ENCODE measurements around the gene NLK. TPM values are rescaled to one million over a fixed set of nuclear protein-coding genes. Genes with fewer than 3 reads are reported as not detected.
"Not testable (repeated sequence)": the region's sequence is repeated elsewhere in the genome, so short reads cannot be mapped to it uniquely, and the experiment has no call there.

The NLK gene
- total and polyA plus RNA-seq, 5 donors from 2014 or later: 1.7 to 16.0 (median 1.9) TPM

DNA sequence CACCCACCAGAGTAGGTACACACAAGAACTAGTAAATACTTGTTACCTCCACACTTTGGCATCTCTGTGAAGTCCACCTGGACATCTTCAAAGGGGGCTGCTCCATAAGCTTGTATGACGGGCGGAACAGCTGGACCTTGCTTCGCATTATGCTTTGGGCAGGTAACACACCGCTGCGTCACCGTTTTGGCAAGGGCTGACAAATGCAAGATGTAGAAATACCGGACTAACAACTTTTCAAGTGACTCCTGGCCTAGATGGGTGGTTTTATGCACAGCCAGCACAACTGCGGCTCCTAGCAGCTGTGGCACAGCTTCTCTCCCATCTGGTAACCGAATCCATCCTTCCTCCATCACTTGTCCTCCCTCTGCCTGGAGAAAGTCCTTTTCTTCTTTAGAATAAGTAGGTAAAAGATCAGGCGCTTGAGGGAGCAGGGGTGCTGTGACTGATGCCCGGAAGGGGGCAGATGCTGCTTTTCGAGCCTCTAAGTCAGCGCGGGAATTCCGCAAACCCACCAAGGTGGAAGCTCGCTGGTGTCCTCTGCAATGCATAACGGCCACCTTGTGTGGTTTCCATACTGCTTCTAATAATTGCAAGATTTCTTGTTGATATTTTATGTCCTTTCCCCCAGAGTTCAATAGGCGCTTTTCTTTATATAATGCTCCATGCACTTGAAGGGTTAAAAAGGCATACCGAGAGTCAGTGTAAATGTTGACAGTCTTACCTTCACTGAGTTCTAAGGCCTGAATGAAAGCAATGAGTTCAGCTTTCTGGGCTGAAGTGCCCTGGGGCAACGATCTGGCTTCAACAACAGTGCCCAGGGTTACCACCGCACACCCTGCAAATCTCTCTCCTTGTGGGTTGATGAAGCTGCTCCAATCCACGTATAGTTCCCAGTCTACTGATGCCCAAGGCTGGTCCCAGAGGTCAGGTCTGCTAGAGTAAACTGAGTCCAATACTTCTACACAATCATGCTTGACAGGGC lies 191.7 kb downstream of the NLK start:
- not testable (repeated sequence) for H3K4me3 Mint-ChIP-seq; H3K27ac ChIP-seq (ENCODE audit: insufficient read depth, low read length, poor library complexity, severe bottlenecking); H3K9me3 Mint-ChIP-seq; DNase-seq; ATAC-seq (ENCODE audit: low read depth in 2 of 2); H3K4me1 ChIP-seq (ENCODE audit: control insufficient read depth, insufficient read depth, low read length, poor library complexity, severe bottlenecking); H3K36me3 ChIP-seq (ENCODE audit: control insufficient read depth, insufficient read depth, low read length); H3K27me3 ChIP-seq (ENCODE audit: control insufficient read depth, insufficient read depth, low read length); H3K27ac Mint-ChIP-seq; H3K36me3 Mint-ChIP-seq; H3K9me3 ChIP-seq (ENCODE audit: control insufficient read depth in 2 of 2, low read length in 2 of 2); H3K4me3 ChIP-seq (ENCODE audit: low read depth, low read length)
- H3K4me1 Mint-ChIP-seq: peaks cover 0 to 12% (median 4%) of the 10 kb centered on the region in 4 donors
- H3K27me3 Mint-ChIP-seq: peaks cover 48% of the 10 kb centered on the region

DNA sequence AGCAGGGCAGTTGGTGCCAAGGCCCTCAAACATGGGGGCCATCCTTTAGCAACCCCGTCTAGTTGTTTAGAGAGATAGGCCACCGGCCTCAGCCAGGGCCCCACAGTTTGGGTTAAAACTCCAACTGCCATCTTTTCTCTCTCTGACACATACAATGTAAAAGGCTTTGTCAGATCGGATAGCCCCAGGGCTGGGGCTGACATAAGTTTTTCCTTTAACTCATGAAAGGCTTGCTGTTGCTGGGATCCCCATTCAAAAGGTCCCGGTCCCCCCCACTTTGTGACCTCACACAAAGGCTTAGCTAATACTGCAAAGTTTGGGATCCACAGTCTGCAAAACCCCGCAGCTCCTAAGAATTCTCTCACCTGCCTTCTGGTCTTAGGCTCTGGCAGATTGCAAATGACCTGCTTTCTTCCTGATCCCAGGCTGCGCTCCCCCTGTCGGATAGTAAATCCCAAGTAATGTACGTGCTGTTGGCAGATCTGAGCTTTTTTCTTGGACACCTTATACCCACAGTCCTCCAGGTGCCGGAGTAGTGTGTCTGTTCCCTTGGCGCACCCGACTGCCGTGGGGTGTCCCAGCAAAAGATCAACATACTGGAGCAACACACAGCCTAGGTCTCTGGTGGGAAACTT lies 192.7 kb downstream of the NLK start:
- H3K4me3 Mint-ChIP-seq; H3K36me3 ChIP-seq (ENCODE audit: control insufficient read depth, insufficient read depth, low read length); H3K9me3 ChIP-seq (ENCODE audit: control insufficient read depth in 2 of 2, low read length in 2 of 2); H3K4me1 Mint-ChIP-seq; H3K27me3 ChIP-seq (ENCODE audit: control insufficient read depth, insufficient read depth, low read length); DNase-seq; H3K27ac Mint-ChIP-seq; H3K27ac ChIP-seq (ENCODE audit: insufficient read depth, low read length, poor library complexity, severe bottlenecking); ATAC-seq (ENCODE audit: low read depth in 2 of 2); H3K36me3 Mint-ChIP-seq; H3K4me1 ChIP-seq (ENCODE audit: control insufficient read depth, insufficient read depth, low read length, poor library complexity, severe bottlenecking); H3K4me3 ChIP-seq (ENCODE audit: low read depth, low read length); H3K9me3 Mint-ChIP-seq: not testable (repeated sequence)
- peaks cover 44% of the 10 kb centered on the region for H3K27me3 Mint-ChIP-seq

DNA sequence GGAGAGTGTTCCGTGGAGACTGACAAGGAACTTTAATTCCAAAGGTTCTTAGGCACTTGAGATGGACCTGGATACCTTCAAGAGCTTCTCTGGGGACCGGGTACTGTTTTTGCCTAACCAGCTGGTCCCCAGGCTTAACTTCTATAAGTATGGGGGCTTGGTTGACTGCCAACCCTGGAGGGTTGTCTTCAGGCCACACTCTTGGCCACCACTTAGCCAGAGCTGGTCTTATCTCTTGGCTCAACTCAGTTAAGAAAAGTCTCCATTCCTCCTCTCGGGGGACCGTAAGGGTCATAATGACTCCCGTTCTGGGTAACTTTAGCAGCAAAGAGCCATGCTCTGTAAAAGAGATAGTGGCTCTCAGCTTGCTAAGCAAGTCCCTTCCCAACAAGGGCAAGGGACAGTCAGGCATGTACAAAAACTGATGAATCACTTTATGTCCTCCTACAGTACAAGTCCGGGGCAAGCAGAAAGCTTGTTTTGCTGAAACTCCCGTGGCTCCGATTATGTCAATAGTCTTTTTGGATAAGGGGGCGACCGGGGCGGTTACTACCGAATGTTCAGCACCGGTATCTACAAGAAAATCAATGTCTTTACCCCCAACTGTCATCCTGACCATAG lies 193.7 kb downstream of the NLK start:
- not testable (repeated sequence) for H3K36me3 ChIP-seq (ENCODE audit: control insufficient read depth, insufficient read depth, low read length); DNase-seq; H3K36me3 Mint-ChIP-seq; H3K4me1 Mint-ChIP-seq; H3K9me3 ChIP-seq (ENCODE audit: control insufficient read depth in 2 of 2, low read length in 2 of 2); H3K27ac Mint-ChIP-seq; H3K4me3 ChIP-seq (ENCODE audit: low read depth, low read length); H3K4me1 ChIP-seq (ENCODE audit: control insufficient read depth, insufficient read depth, low read length, poor library complexity, severe bottlenecking); H3K9me3 Mint-ChIP-seq; ATAC-seq (ENCODE audit: low read depth in 2 of 2); H3K27me3 ChIP-seq (ENCODE audit: control insufficient read depth, insufficient read depth, low read length); H3K4me3 Mint-ChIP-seq; H3K27ac ChIP-seq (ENCODE audit: insufficient read depth, low read length, poor library complexity, severe bottlenecking)
- peaks cover 35% of the 10 kb centered on the region for H3K27me3 Mint-ChIP-seq

DNA sequence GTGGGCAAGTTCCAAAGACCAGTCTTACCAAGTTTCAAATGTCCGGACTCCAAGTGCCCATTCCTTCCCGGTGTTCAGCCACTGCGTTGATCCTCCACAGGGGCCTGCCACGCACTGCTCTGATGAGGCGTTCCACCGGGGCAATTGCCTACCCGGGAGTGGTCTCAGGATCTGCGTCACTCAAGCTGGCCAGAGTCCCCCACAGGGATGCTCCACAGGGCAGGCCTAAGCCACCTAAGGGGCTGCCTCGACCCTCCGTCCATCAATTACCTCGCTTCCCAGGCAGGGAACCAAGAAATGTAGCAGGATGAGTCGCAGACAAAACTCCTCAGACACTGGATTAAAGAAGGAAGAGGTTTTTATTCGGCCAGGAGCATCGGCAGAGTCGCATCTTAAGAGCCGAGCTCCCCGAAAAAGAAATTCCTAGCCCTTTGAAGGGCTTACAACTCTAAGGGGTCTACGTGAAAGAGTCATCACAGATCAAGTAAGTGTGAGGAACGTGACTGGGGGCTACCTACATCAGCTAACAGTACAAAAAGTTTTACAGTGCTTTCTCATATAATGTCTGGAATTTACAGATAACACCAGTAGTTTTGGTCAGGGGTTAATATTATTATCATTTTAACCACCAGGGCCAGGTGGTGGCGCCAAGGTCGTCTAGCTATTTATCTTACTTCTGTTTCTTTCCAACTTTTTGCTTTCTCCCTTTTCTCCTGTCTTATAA lies 196.2 kb downstream of the NLK start:
- not testable (repeated sequence) for H3K27me3 ChIP-seq (ENCODE audit: control insufficient read depth, insufficient read depth, low read length); H3K36me3 ChIP-seq (ENCODE audit: control insufficient read depth, insufficient read depth, low read length); H3K9me3 Mint-ChIP-seq; H3K36me3 Mint-ChIP-seq; ATAC-seq (ENCODE audit: low read depth in 2 of 2); H3K4me3 Mint-ChIP-seq; H3K27ac ChIP-seq (ENCODE audit: insufficient read depth, low read length, poor library complexity, severe bottlenecking); DNase-seq; H3K9me3 ChIP-seq (ENCODE audit: control insufficient read depth in 2 of 2, low read length in 2 of 2); H3K4me1 Mint-ChIP-seq; H3K4me1 ChIP-seq (ENCODE audit: control insufficient read depth, insufficient read depth, low read length, poor library complexity, severe bottlenecking); H3K4me3 ChIP-seq (ENCODE audit: low read depth, low read length)
- peak overlapping the region in 1 of 3 donors; percentile 55 for H3K27ac Mint-ChIP-seq
- peaks cover 23% of the 10 kb centered on the region for H3K27me3 Mint-ChIP-seq

DNA sequence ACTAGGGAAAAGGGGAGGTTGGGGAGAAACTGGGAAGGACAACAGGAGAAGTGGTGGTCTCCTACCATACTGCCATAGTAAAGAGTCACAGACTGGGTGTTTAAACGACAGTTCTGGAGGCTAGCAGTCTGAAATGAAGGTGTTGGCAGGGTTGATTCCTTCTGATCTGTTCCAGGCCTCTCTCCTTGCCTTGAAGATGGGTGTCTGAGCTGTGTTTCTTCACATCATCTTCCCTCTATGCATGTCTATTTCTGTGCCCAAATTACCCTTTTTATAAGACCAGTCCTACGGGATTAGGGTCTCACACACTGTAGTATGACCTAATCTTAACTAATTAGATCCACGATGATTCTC lies 196.8 kb downstream of the NLK start:
- no peaks in the 10 kb centered on the region for H3K27me3 ChIP-seq (ENCODE audit: control insufficient read depth, insufficient read depth, low read length)
- DNase-seq: no peak
- Mint-ChIP-seq H3K4me1 (no peaks in the 10 kb centered on the region), H3K9me3 (no peaks in the 10 kb centered on the region), H3K27me3 (peaks cover 23% of the 10 kb centered on the region), H3K4me3 (no peak overlapping the region), H3K36me3 (no peaks in the 10 kb centered on the region), H3K27ac (peak overlapping the region in 1 of 3 donors; percentile 11)
- no peaks in the 10 kb centered on the region for H3K36me3 ChIP-seq (ENCODE audit: control insufficient read depth, insufficient read depth, low read length)
- H3K9me3 ChIP-seq (ENCODE audit: control insufficient read depth in 2 of 2, low read length in 2 of 2): no peaks in the 10 kb centered on the region
- no peaks in the 10 kb centered on the region for H3K4me1 ChIP-seq (ENCODE audit: control insufficient read depth, insufficient read depth, low read length, poor library complexity, severe bottlenecking)
- no peak for ATAC-seq (ENCODE audit: low read depth in 2 of 2)
- H3K27ac ChIP-seq (ENCODE audit: insufficient read depth, low read length, poor library complexity, severe bottlenecking): no peak overlapping the region
- H3K4me3 ChIP-seq (ENCODE audit: low read depth, low read length): no peak overlapping the region

DNA sequence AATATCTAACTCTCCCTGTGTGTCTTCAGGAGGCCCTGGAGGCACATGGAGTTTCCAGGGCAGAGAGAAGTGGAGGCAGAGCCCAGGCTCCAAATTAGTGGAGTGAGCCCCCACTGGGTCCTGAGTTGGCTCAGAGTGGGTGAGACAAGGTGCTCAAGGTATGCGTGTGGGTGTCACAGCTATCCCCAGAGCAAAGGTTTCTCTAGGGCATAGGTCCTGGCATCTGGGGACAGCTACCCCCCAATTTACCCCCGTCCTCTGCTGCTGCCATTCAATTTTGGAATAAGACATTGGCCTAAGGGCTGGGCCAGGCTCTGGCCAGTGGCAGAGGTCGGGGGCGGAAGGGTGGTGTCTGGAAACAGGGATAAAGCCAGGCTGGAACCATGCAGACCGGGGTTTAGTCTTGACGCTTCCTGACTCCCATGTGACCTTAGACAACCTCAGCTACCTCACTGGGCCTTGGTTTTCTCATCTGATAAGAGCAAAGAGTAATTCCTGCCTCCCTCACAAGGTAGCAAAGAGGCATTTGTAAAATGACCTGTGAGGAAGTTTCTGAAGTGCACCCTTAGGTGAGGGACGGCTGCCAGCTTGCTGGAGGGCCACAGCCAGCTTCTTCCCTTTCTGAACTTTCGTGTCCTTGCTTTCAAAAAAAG lies 198.3 kb downstream of the NLK start:
- ATAC-seq (ENCODE audit: low read depth in 2 of 2) (no peak), DNase-seq (no peak)
- Mint-ChIP-seq H3K4me3 (no peak overlapping the region), H3K9me3 (no peaks in the 10 kb centered on the region), H3K36me3 (no peaks in the 10 kb centered on the region), H3K27ac (no peak overlapping the region), H3K27me3 (peaks cover 18% of the 10 kb centered on the region), H3K4me1 (no peaks in the 10 kb centered on the region)
- Histone ChIP-seq H3K27me3 (ENCODE audit: control insufficient read depth, insufficient read depth, low read length) (no peaks in the 10 kb centered on the region), H3K4me3 (ENCODE audit: low read depth, low read length) (no peak overlapping the region), H3K36me3 (ENCODE audit: control insufficient read depth, insufficient read depth, low read length) (no peaks in the 10 kb centered on the region), H3K4me1 (ENCODE audit: control insufficient read depth, insufficient read depth, low read length, poor library complexity, severe bottlenecking) (no peaks in the 10 kb centered on the region), H3K9me3 (ENCODE audit: control insufficient read depth in 2 of 2, low read length in 2 of 2) (no peaks in the 10 kb centered on the region), H3K27ac (ENCODE audit: insufficient read depth, low read length, poor library complexity, severe bottlenecking) (no peak overlapping the region)

DNA sequence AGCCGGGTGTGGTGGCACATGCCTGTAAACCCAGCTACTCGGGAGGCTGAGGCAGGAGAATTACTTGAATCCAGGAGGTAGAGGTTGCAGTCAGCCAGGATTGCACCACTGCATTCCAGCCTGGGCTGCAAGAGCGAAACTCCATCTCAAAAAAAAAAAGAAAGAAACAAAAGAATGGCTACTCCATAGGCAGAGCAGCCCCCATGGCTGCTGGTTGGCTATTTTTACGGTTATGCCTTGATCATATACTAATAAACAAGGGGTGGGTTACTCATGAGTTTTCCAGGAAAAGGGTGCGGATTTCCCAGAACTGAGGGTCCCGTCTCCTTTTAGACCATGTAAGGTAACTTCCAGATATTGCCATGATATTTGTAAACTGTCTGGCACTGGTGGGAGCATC lies 200.3 kb downstream of the NLK start:
- no peak overlapping the region for H3K4me3 ChIP-seq (ENCODE audit: low read depth, low read length)
- no peaks in the 10 kb centered on the region for H3K9me3 Mint-ChIP-seq
- DNase-seq: no peak
- no peaks in the 10 kb centered on the region for H3K36me3 Mint-ChIP-seq
- no peaks in the 10 kb centered on the region for H3K4me1 Mint-ChIP-seq
- peaks cover 7% of the 10 kb centered on the region for H3K27me3 Mint-ChIP-seq
- ATAC-seq (ENCODE audit: low read depth in 2 of 2): no peak
- H3K27ac Mint-ChIP-seq: no peak overlapping the region
- no peak overlapping the region for H3K27ac ChIP-seq (ENCODE audit: insufficient read depth, low read length, poor library complexity, severe bottlenecking)
- no peak overlapping the region for H3K4me3 Mint-ChIP-seq
- H3K27me3 ChIP-seq (ENCODE audit: control insufficient read depth, insufficient read depth, low read length): no peaks in the 10 kb centered on the region
- H3K36me3 ChIP-seq (ENCODE audit: control insufficient read depth, insufficient read depth, low read length): no peaks in the 10 kb centered on the region
- H3K4me1 ChIP-seq (ENCODE audit: control insufficient read depth, insufficient read depth, low read length, poor library complexity, severe bottlenecking): no peaks in the 10 kb centered on the region
- H3K9me3 ChIP-seq (ENCODE audit: control insufficient read depth in 2 of 2, low read length in 2 of 2): no peaks in the 10 kb centered on the region
